HepG2 (cell line): Measurements from ENCODE around the gene MRLN. TPM values are rescaled to one million over a fixed set of nuclear protein-coding genes. Genes with fewer than 3 reads are reported as not detected.

ENCODE experiments used
- ATAC-seq: fragments of 200-7000 bp; cut with Tn5 transposase; 3 replicates; pipeline ENCODE4 v1.9.1; 2020; ENCODE audit warnings: mild to moderate bottlenecking, moderate library complexity
- BruUV-seq: library from RNA; stranded (reverse); fragments of 400-500 nt; replicated peaks from 2 replicates; lab custom pipeline; 2021; lab: Mats Ljungman, UMichigan
- CTCF ChIA-PET: fragments of 300-600 bp; formaldehyde crosslinking; extraction: SDS; loops from one replicate; lab custom pipeline; 2021; ENCODE audit warnings: low total read pairs, inconsistent platforms, low intra/inter-chr PET ratio; lab: Yijun Ruan, JAX
- POLR2A ChIA-PET: fragments of 350-600 bp; sonication (Branson Sonifier 250); formaldehyde crosslinking; loops from one replicate; lab custom pipeline; 2020; ENCODE audit warnings: antibody characterized with exemption, inconsistent platforms; lab: Yijun Ruan, JAX
- DNase-seq: peaks from one replicate; pipeline ENCODE4 v3.0.0-alpha.2; 2015; ENCODE audit warnings: low spot score
- FAIRE-seq: peaks from 3 replicates; lab custom pipeline; 2011; peaks lifted over from hg19 to GRCh38; lab: Jason Lieb, UNC
- H2AFZ ChIP-seq: one replicate; pipeline ENCODE4 v1.6.1; 2011; ENCODE audit warnings: low read length, inconsistent platforms
- H3K27ac ChIP-seq: fragments of 300-600 bp; 3 replicates; pipeline ENCODE4 v1.8.0; 2011; ENCODE audit warnings: mixed run types, mild to moderate bottlenecking, mixed read lengths, low read length, inconsistent platforms; ENCODE audit not compliant: insufficient read depth; ENCODE audit errors: extremely low read length
- H3K27me3 ChIP-seq, 2 experiments: fragments of 200-600 bp in 1 of 2; 2 replicates in 1 of 2; 3 replicates in 1 of 2; pipeline versions ENCODE4 v1.6.0 to v1.8.0; 2011; ENCODE audit warnings: low read length in 2 of 2, mild to moderate bottlenecking in 2 of 2, moderate library complexity in 2 of 2, inconsistent platforms in 1 of 2; ENCODE audit not compliant: insufficient read depth in 2 of 2, control insufficient read depth in 1 of 2
- H3K36me3 ChIP-seq, 2 experiments: fragments of 200-600 bp in 1 of 2; replicated peaks in 1 of 2; 2 replicates in 1 of 2; 3 replicates in 1 of 2; pipeline versions ENCODE4 v1.5.1 to v1.8.0; 2011; ENCODE audit warnings: low read length in 2 of 2, inconsistent platforms in 1 of 2; ENCODE audit not compliant: insufficient read depth in 2 of 2, control insufficient read depth in 1 of 2
- H3K4me1 ChIP-seq: 2 replicates; pipeline ENCODE4 v1.5.1; 2012; ENCODE audit warnings: low read length, inconsistent platforms; ENCODE audit not compliant: insufficient read depth
- H3K4me2 ChIP-seq: 2 replicates; pipeline ENCODE4 v1.6.0; 2011; ENCODE audit warnings: low read depth, low read length, inconsistent platforms
- H3K4me3 ChIP-seq, 3 experiments: fragments of 200-600 bp in 1 of 3; sonication (generic), shearing (Covaris generic) in 1 of 3; replicated peaks in 1 of 3; 2 replicates each; pipeline ENCODE4 v1.5.1; 2011 to 2016; ENCODE audit warnings: low read length in 3 of 3, inconsistent platforms in 2 of 3, low read depth in 2 of 3, mild to moderate bottlenecking in 2 of 3, control low read depth in 1 of 3, mixed read lengths in 1 of 3; ENCODE audit not compliant: insufficient read depth in 1 of 3
- H3K79me2 ChIP-seq: one replicate; pipeline ENCODE4 v1.6.1; 2011; ENCODE audit warnings: low read length, inconsistent platforms; ENCODE audit not compliant: insufficient read depth
- H3K9ac ChIP-seq: 2 replicates; pipeline ENCODE4 v1.6.0; 2011; ENCODE audit warnings: mild to moderate bottlenecking, low read depth, low read length, inconsistent platforms; ENCODE audit not compliant: insufficient read depth
- H3K9me3 ChIP-seq: 2 replicates; pipeline ENCODE4 v1.5.1; 2012; ENCODE audit warnings: mild to moderate bottlenecking, low read length
- H4K20me1 ChIP-seq: 2 replicates; pipeline ENCODE4 v1.6.0; 2011; ENCODE audit warnings: inconsistent platforms, mild to moderate bottlenecking, low read length, moderate library complexity; ENCODE audit not compliant: insufficient read depth
- BHLHE40 ChIP-seq: IDR thresholded peaks from 2 replicates; pipeline ENCODE4 v1.6.1; 2011; ENCODE audit warnings: low read length, improper control_type of control experiment
- CREM ChIP-seq, 2 experiments: sonication (generic) in 1 of 2; formaldehyde crosslinking in 1 of 2; IDR thresholded peaks; 2 replicates each; pipeline versions ENCODE4 v1.4.0 to v1.6.1; 2016 to 2020; ENCODE audit warnings: antibody characterized with exemption in 1 of 2, mild to moderate bottlenecking in 1 of 2, missing genetic modification reagents in 1 of 2
- KAT2B ChIP-seq: fragments of 150-350 bp; IDR thresholded peaks from 2 replicates; pipeline ENCODE4 v1.6.1; 2014; ENCODE audit warnings: low read depth, low read length, borderline replicate concordance
- REPIN1 ChIP-seq: sonication (generic); formaldehyde crosslinking; IDR thresholded peaks from 2 replicates; pipeline ENCODE4 v1.8.0; 2022; ENCODE audit warnings: missing genetic modification reagents, low read depth, mild to moderate bottlenecking, borderline replicate concordance
- RFXANK ChIP-seq: IDR thresholded peaks from 2 replicates; pipeline ENCODE4 v1.6.1; 2016
- SAP130 ChIP-seq: IDR thresholded peaks from 2 replicates; pipeline ENCODE4 v1.6.1; 2016; ENCODE audit warnings: low read depth
- TEAD3 ChIP-seq: optimal IDR thresholded peaks from 2 replicates; pipeline ENCODE3; 2016; ENCODE audit warnings: borderline replicate concordance
- ZBTB7A ChIP-seq: sonication (generic); formaldehyde crosslinking; IDR thresholded peaks from 2 replicates; pipeline ENCODE4 v1.8.0; 2022; ENCODE audit warnings: mild to moderate bottlenecking, missing genetic modification reagents
- ZNF589 ChIP-seq: sonication (generic); formaldehyde crosslinking; conservative IDR thresholded peaks from 2 replicates; pipeline ENCODE4 v1.8.0; 2022; ENCODE audit warnings: mild to moderate bottlenecking, moderate library complexity, missing genetic modification reagents
- ZNF713 ChIP-seq: sonication (generic); formaldehyde crosslinking; IDR thresholded peaks from 2 replicates; pipeline ENCODE4 v1.4.0; 2020; ENCODE audit warnings: mild to moderate bottlenecking, missing genetic modification reagents
- ZNF841 ChIP-seq: sonication (generic); formaldehyde crosslinking; IDR thresholded peaks from 2 replicates; pipeline ENCODE4 v1.8.1; 2023; ENCODE audit warnings: missing genetic modification reagents, borderline replicate concordance
- ZNF850 ChIP-seq: sonication (generic); formaldehyde crosslinking; conservative IDR thresholded peaks from 2 replicates; pipeline ENCODE4 v1.9.0; 2021; ENCODE audit warnings: mild to moderate bottlenecking, missing genetic modification reagents
- ZNF878 ChIP-seq: sonication (generic); formaldehyde crosslinking; IDR thresholded peaks from 2 replicates; pipeline ENCODE4 v1.8.1; 2023; ENCODE audit warnings: mild to moderate bottlenecking, missing genetic modification reagents, moderate library complexity
- WGBS: methylation state at CpG from one replicate; pipeline ENCODE4 v1.1.6; 2017; ENCODE audit warnings: low lambda C conversion rate; 5-methylcytosine and 5-hydroxymethylcytosine counted together
- in situ Hi-C: cut with HindIII; loops from 2 replicates; pipeline ENCODE4 v1.10.0; 2017; ENCODE audit warnings: low pct_unique_long_range_greater_than_20kb; ENCODE audit not compliant: extremely low pct_ligation_motif_present
- intact Hi-C: fragments of 100-400 bp; cut with micrococcal nuclease; formaldehyde crosslinking; loops from one replicate; pipeline ENCODE4 v1.10.0; 2022; ENCODE audit not compliant: unreplicated experiment
- polyA plus RNA-seq, 8 experiments: library from polyadenylated mRNA; depleted of rRNA in 3 of 8; stranded (reverse) in 7 of 8; unstranded in 1 of 8; fragments of >200 nt; fragmentation: Illumina TruSeq in 4 of 8; extraction: Trizol in 4 of 8; gene quantifications; 2 replicates each; pipeline versions ENCODE4 v1.2.1 to v1.2.3, GENCODE V29; 2011 to 2016; ENCODE audit warnings: low read depth in 4 of 8, missing spikeins in 1 of 8, mixed read lengths in 1 of 8; ENCODE audit not compliant: insufficient read depth in 1 of 8
- total RNA-seq, 5 experiments: library from RNA; depleted of rRNA; stranded (reverse); fragments of >200 nt; fragmentation: Illumina TruSeq; extraction: Trizol; gene quantifications; 2 replicates each; pipeline ENCODE4 v1.2.3, GENCODE V29; 2016; ENCODE audit warnings: low read depth in 1 of 5
- TF ChIP-seq, protein P1 (sequence below): sonication (generic); formaldehyde crosslinking; IDR thresholded peaks from 2 replicates; pipeline ENCODE4 v1.9.0; 2021; ENCODE audit warnings: missing genetic modification reagents, mild to moderate bottlenecking, borderline replicate concordance
- TF ChIP-seq, protein P2 (sequence below): sonication (generic); formaldehyde crosslinking; IDR thresholded peaks from 2 replicates; pipeline ENCODE4 v1.8.1; 2023; ENCODE audit warnings: mild to moderate bottlenecking, missing genetic modification reagents
- TF ChIP-seq, protein P3 (sequence below): IDR thresholded peaks from 2 replicates; pipeline ENCODE4 v1.4.0; 2020; ENCODE audit warnings: mild to moderate bottlenecking, missing genetic modification reagents
- TF ChIP-seq, protein P4 (sequence below): sonication (generic); formaldehyde crosslinking; IDR thresholded peaks from 2 replicates; pipeline ENCODE4 v1.4.0; 2020; ENCODE audit warnings: mild to moderate bottlenecking, low read depth, missing genetic modification reagents

Gene MRLN
- total and polyA plus RNA-seq, 2 of the 13 experiments (the other 11 are each of a cell fraction or from before 2014, with no cell fraction given): not detected

DNA sequence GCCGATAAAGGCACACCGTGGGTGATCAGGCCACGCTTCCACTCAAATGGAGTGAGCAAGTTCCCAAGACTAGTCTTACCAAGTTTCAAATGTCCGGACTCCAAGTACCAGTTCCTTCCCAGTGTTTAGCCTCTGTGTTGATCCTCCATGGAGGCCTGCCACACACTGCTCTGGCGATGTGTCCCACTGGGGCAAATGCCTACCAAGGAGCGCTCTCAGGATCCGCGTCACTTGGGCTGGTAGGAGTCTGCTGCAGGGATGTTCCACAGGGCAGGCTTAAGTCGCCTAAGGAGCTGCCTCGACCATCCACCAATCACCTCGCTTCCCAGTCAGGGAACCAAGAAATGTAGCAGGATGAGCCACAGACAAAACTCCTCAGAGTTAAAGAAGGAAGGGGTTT is 17.4 kb upstream of the MRLN start (continued):
- TF ChIP-seq RFXANK (CRISPR knock-in tag) (no peak), CREM (IDR thresholded peaks at IDR 0.05) (no peak), CREM (CRISPR knock-in tag; IDR thresholded peaks at IDR 0.05) (no peak), SAP130 (CRISPR knock-in tag) (no peak), ZBTB7A (CRISPR knock-in tag) (no peak), ZNF841 (no peak), TEAD3 (CRISPR knock-in tag) (no peak), ZNF878 (CRISPR knock-in tag) (no peak)
- TF ChIP-seq, protein P1, sequence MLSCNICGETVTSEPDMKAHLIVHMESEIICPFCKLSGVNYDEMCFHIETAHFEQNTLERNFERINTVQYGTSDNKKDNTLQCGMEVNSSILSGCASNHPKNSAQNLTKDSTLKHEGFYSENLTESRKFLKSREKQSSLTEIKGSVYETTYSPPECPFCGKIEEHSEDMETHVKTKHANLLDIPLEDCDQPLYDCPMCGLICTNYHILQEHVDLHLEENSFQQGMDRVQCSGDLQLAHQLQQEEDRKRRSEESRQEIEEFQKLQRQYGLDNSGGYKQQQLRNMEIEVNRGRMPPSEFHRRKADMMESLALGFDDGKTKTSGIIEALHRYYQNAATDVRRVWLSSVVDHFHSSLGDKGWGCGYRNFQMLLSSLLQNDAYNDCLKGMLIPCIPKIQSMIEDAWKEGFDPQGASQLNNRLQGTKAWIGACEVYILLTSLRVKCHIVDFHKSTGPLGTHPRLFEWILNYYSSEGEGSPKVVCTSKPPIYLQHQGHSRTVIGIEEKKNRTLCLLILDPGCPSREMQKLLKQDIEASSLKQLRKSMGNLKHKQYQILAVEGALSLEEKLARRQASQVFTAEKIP (CRISPR knock-in tag): no peak

DNA sequence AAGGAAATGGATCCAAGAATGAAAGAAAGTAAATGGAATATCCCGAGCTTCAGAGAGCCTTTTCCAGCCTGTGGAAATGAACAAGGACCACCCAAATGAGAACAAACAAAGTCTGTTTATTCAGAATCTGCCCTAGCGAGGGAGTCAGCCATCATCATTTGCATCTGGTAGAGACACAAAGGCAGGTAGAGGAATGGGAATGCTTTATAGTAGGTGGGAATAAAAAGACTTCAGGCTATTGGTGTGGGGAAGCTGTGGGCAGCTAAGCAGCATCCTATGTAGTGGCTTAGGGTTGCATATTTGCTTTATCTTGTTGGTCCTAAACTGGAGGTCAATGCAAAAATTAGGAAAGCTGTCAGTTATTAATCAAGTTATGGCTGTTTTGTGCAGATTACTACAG is 9.2 kb upstream of the MRLN start:
- Histone ChIP-seq H3K4me1 (peaks cover 6% of the 10 kb centered on the region), H3K4me3 (no peak overlapping the region), H3K79me2 (no peaks in the 10 kb centered on the region), H3K27ac (no peak overlapping the region), H3K36me3 (no peaks in the 10 kb centered on the region), H2AFZ (no peak overlapping the region), H3K27me3 (no peaks in the 10 kb centered on the region; a peak in 1 of 5 replicates), H4K20me1 (no peaks in the 10 kb centered on the region), H3K4me2 (no peak overlapping the region), H3K9me3 (no peaks in the 10 kb centered on the region), H3K9ac (no peak overlapping the region)
- no peak for FAIRE-seq
- 3% methylated on average over 2 of the region's 2 CpGs for WGBS
- in situ Hi-C loops: no loop called here
- no peak for ATAC-seq
- BruUV-seq: no TSS peak
- no peak for DNase-seq
- intact Hi-C loops: no loop called here
- CTCF ChIA-PET: no interaction called here
- POLR2A ChIA-PET: no interaction called here
- TF ChIP-seq REPIN1 (CRISPR knock-in tag): no peak
- TF ChIP-seq ZNF713 (CRISPR knock-in tag): no peak
- no peak for TF ChIP-seq ZNF589 (CRISPR knock-in tag)
- TF ChIP-seq BHLHE40: no peak
- TF ChIP-seq, protein P2, sequence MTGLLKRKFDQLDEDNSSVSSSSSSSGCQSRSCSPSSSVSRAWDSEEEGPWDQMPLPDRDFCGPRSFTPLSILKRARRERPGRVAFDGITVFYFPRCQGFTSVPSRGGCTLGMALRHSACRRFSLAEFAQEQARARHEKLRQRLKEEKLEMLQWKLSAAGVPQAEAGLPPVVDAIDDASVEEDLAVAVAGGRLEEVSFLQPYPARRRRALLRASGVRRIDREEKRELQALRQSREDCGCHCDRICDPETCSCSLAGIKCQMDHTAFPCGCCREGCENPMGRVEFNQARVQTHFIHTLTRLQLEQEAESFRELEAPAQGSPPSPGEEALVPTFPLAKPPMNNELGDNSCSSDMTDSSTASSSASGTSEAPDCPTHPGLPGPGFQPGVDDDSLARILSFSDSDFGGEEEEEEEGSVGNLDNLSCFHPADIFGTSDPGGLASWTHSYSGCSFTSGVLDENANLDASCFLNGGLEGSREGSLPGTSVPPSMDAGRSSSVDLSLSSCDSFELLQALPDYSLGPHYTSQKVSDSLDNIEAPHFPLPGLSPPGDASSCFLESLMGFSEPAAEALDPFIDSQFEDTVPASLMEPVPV (CRISPR knock-in tag): no peak
- TF ChIP-seq KAT2B: no peak
- TF ChIP-seq, protein P3, sequence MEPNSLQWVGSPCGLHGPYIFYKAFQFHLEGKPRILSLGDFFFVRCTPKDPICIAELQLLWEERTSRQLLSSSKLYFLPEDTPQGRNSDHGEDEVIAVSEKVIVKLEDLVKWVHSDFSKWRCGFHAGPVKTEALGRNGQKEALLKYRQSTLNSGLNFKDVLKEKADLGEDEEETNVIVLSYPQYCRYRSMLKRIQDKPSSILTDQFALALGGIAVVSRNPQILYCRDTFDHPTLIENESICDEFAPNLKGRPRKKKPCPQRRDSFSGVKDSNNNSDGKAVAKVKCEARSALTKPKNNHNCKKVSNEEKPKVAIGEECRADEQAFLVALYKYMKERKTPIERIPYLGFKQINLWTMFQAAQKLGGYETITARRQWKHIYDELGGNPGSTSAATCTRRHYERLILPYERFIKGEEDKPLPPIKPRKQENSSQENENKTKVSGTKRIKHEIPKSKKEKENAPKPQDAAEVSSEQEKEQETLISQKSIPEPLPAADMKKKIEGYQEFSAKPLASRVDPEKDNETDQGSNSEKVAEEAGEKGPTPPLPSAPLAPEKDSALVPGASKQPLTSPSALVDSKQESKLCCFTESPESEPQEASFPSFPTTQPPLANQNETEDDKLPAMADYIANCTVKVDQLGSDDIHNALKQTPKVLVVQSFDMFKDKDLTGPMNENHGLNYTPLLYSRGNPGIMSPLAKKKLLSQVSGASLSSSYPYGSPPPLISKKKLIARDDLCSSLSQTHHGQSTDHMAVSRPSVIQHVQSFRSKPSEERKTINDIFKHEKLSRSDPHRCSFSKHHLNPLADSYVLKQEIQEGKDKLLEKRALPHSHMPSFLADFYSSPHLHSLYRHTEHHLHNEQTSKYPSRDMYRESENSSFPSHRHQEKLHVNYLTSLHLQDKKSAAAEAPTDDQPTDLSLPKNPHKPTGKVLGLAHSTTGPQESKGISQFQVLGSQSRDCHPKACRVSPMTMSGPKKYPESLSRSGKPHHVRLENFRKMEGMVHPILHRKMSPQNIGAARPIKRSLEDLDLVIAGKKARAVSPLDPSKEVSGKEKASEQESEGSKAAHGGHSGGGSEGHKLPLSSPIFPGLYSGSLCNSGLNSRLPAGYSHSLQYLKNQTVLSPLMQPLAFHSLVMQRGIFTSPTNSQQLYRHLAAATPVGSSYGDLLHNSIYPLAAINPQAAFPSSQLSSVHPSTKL: no peak
- TF ChIP-seq ZNF850: no peak
- TF ChIP-seq, protein P4, sequence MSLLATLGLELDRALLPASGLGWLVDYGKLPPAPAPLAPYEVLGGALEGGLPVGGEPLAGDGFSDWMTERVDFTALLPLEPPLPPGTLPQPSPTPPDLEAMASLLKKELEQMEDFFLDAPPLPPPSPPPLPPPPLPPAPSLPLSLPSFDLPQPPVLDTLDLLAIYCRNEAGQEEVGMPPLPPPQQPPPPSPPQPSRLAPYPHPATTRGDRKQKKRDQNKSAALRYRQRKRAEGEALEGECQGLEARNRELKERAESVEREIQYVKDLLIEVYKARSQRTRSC (CRISPR knock-in tag): no peak
